NCI-H1092 (cell line): ENCODE data around the gene SRP19.
A peak's percentile ranks its signal among the peaks of the same experiment; 100 is the strongest.
"Not testable (repeated sequence)": the region's sequence is repeated elsewhere in the genome, so short reads cannot be mapped to it uniquely, and the experiment has no call there.

ENCODE experiments used
- DNase-seq: peaks from one replicate; lab custom pipeline; 2025; lab: John Stamatoyannopoulos, UW

SRP19 gene

DNA sequence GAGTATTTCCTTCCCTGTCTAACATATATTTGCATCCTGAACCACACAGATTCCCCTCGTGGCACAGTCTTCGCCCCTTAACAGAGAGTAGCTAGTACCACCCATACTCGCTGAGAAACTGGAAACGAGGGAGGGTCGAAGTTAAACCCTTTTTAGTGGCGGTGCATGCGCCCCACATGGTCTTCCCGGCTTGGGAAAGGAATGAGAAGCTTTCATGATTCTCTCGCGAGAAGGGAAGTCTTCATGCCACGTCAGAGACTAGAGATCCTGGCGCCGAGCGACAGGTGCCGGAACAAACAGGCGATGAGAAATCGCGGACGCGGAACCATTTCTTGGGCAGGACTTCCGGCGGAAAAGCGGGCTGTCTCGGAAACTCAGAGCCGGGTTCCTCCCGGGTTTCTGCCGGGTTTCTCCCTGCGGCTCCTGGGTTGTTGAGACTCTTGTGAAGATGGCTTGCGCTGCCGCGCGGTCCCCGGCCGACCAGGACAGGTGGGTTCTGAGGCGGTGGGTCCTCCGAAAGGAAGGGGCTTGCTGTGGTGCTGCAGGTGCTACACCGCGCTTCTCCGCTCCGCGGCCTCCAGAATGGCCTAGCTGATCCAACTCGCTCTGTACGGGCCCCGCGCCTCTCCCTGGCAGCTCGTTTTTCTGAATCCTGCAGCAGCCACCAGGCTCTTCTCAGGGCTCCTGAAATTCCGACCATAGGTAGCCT is at the start of gene SRP19:
TSS of gene SRP19 (plus strand) at position 359 of the 709 bp plus-strand sequence. CDS start at position 449, 90 bp downstream.
- peak; percentile 94 for DNase-seq

DNA sequence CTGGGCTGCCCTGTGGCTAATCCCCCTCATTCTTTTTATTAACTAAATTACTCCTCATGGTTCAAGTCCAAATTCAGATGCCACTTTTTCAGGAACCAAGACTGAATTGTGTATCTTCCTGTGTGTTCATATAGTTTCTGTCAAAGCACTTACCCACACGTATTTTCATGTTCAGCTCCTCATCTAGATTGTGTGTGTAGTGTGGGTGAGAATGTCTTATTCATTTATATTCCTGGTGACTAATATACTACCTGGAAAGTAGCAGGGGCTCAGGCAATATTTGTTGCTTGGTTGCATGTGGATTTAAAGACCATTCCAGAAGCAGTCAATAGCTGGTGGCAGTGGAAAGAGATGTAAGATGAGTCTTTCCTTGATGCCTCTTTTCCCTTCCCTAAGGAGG is 48.5 kb upstream of the SRP19 start:
- no peak for DNase-seq

DNA sequence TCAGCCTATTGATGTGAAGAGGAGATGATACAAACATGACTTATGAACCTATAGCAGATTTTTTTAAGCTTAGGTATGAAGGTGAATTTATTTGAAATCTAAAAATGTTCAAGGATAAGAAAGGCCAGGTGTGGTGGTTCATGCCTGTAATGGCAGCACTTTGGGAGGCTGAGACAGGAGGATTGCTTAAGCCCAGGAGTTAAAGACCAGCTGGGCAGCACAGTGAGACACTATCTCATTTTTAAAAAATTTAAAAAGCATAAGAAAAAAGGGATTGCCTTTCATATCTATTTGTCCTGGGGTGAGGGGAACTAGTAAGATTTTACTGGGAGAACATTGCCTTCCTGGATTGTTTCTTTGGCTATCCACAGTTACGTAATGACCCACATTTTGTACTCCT is 40.8 kb upstream of the SRP19 start:
- DNase-seq = no peak

GRCh38 chr5:112822456-112822855 is 38.6 kb upstream of the SRP19 start:
- DNase-seq = no peak

DNA sequence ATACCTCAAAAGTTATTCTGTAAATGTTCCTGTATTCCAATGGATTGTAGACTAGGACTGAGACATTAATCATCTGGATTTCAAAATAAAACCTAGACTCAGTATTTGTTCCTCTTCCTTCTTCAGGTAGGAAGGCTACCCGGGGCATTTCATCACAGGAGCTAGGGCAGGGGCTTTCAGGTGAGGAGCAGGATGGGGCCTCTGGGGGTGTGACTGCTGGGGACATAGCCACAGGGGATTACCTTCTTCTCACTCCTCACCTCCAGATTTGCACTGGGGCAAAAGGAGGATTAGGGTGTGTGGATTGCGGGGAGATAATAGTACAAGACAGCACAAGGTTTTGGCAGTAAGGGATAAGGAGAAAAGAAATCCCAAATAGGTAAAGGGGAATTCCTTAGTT is 37.9 kb upstream of the SRP19 start:
- no peak for DNase-seq

DNA sequence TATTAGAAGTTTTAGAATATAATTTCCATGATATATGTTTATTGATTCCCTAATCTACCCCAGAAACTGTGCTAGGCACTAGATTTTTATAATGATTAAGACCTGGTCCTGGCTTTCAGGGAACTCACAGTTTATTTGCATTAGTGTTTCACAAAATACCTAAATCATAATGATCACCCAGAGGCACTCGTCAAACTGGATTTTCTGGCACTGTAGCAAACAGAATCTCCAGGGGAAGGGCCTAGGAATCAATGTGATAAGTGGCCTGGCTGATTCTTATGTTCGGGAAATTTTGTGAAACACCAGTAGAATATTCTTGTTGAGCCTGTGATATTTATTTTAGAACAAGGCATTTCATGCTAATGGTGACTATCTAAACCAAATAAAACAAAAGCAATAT is 37.4 kb upstream of the SRP19 start:
- no peak for DNase-seq

GRCh38 chr5:112824197-112824596 is 36.9 kb upstream of the SRP19 start:
- no peak for DNase-seq

DNA sequence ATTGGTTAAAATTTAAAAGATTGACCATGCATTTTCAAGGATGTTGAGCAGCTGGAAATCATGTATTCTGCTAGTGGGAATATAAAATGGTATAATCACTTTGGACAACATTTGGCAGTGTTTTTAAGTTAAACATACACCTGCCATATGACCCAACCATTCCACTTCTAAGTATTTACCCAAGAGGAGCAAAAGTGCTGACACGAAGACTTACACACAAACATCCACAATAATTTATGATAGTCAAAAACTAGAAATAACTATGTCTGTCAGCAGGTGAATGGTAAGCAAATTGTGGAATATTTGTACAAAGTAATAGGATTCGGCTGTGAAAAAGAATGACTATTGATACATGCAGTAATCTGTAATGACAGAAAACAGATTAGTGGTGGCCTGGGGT is 30.7 kb upstream of the SRP19 start:
- DNase-seq = no peak

DNA sequence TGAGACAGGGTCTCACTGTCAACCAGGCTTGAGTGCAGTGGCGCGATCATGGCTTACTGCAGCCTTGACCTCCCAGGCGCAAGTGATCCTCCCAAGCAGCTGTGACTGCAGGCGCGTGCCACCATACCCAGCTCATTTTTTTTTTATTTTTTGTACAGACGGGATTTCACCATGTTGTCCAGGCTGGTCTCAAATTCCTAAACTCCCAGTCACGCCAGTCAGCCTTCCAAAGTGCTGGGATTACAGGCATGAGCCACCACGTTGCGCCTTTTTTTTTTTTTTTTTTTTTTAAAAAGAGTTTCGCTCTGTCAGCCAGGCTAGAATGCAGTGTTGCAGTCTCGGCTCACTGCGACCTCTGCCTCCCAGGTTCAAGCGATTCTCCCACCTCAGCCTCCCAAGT is 27.1 kb upstream of the SRP19 start:
- no peak for DNase-seq

DNA sequence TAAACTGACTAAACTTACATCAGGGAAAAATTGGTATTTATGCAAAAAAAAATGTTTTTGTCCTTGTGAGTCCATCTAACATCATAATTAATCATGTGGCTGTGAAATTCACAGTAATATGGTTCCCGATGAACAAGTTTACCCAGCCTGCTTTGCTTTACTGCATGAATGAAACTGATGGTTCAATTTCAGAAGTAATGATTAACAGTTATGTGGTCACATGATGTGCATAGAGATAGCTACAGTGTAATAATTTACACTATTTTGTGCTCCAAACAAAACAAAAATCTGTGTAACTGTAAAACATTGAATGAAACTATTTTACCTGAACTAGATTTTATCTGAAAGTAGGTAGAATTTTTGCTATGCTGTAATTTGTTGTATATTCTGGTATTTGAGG is 16.6 kb upstream of the SRP19 start:
- DNase-seq = no peak

- DNase-seq = no peak
Measured at GRCh38 chr5:112846556-112846955, 14.5 kb upstream of the SRP19 start.

- DNase-seq = no peak
Measured at GRCh38 chr5:112847306-112847705, 13.8 kb upstream of the SRP19 start.

GRCh38 chr5:112848116-112848811 is 12.8 kb upstream of the SRP19 start:
- peak; percentile 31 for DNase-seq

DNA sequence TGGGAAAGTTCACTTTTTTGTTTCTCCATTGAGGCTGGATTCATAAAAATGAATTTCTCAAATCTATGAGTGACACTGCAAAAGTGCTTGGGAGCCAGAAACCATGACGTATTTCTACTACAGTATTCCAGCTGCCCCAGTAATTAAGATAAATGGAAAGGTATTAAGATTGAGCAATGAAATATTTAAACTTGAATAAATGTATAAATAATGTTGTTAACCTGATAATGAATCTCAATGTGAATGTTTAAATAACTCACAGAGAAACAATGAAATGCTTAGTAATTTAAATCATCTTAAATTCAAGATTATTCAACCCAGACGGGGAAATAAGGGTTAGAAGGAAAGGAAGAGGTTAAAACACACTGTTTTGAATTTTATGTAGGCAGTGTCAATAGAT is 11.2 kb upstream of the SRP19 start:
- no peak for DNase-seq

DNA sequence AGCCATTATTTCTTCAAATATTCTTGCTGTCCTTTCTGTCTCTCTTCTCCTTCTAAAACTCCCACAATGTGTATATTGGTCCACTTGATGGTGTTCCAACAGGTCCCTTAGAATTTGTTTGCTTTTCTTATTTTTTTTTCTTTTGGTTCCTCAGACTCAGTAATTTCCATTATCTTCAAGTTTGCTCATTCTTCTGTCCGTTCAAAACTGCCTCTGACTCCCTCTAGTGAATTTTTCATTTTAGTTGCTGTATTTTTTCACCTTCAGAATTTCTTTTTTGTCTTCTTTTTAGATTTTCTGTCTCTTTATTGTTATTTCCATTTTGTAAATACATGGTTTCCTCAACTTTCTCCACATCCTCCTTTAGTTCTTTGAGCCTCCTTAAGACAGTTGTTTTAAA is 6.4 kb upstream of the SRP19 start:
- no peak for DNase-seq

- DNase-seq = no peak
Measured at GRCh38 chr5:112857866-112858265, 3.2 kb upstream of the SRP19 start.

DNA sequence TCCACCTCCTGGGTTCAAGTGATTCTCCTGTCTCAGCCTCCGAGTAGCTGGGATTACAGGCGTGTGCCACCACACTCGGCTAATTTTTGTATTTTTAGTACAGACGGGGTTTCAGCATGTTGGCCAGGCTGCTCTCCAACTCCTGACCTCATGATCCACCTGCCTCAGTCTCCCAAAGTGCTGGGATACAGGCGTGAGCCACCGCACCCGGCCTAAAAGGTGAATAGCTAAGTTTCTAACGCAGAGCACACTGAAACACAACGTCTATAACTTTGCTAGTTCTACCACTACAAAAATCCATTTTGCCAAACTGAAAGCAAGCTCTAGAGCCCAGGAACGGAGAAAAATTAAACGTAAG is 537 bp upstream of the SRP19 start:
- not testable (repeated sequence) for DNase-seq

GRCh38 chr5:112861638-112861985 is 525 bp downstream of the SRP19 start:
- DNase-seq = no peak

- DNase-seq = no peak
Measured at GRCh38 chr5:112862085-112862484, 998 bp downstream of the SRP19 start.

DNA sequence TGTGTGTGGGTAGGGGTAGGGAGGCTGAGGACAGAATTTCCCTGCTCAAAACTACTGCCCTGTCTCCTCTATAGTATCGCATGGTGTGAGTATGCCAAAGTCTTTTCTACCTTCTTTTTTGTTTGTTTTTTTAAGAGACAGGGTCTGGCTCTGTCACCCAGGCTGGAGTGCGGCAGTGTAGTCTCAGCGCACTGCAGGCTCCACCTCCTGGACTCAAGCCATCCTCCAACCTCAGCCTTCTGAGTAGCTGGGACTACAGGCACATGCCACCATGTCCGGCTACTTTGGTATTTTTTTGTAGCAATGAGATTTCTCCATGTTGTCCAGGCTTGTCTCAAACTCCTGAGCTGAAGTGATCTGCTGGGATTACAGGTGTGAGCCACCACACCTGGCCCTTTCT is 2.5 kb downstream of the SRP19 start:
- no peak for DNase-seq

DNA sequence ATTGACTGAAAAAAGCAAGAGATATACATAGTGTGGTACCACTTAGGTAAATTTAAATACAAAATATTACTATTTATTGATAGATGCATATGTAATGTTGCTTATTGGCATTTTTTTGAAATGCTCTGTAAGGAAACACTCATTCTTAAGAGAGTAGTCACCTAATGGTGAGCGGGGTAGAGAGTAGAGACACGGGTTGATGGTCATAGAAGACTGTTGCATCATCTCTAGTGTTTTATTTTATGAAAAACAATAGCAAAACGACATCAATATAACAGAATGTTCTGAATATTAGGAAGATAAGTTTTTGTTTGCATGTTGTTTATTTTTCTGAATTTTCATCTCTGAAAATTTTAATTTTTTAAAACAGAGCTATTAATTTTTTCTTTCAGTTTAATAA is 4.0 kb downstream of the SRP19 start:
- no peak for DNase-seq

GRCh38 chr5:112866739-112867138 is 5.7 kb downstream of the SRP19 start:
- no peak for DNase-seq

DNA sequence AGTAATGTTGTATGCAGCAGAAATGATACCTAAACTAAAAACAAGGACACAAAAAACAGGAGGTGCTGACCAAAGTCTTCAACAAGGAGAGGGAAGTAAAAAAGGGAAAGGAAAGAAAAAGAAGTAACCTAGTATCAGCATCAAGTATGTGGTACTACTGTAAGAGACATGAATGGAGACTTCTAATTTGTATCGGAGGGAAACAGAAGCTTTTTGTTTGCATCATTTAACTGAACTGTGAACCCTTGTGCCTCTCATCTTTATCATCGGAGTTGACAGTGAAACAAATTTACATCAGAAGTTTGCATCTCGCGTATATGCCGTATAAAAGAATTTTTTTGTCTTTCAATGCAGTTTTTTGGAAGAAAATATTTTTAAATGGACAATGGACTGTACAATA is 6.3 kb downstream of the SRP19 start:
- DNase-seq = no peak

DNA sequence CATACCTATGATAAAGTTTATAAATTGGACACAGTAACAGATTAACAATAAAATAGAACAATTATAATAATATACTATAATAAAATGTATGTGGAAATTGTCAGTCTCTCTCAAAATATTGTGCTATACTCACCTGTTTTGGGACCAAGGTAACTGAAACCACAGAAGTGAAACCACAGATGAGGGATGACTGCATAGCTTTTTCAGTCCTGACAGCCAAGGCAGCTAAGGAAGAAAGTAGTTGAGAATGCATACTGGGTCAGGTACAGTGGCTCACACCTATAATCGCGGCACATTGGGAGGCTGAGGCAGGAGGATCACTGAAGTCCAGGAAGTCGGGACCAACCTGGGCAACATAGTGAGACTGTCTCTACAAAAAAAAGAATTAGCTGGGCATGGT is 8.9 kb downstream of the SRP19 start:
- DNase-seq = no peak
